ENCODE measurements around the gene DENND2D.
A peak's percentile ranks its signal among the peaks of the same experiment; 100 is the strongest.

DENND2D gene

DNA sequence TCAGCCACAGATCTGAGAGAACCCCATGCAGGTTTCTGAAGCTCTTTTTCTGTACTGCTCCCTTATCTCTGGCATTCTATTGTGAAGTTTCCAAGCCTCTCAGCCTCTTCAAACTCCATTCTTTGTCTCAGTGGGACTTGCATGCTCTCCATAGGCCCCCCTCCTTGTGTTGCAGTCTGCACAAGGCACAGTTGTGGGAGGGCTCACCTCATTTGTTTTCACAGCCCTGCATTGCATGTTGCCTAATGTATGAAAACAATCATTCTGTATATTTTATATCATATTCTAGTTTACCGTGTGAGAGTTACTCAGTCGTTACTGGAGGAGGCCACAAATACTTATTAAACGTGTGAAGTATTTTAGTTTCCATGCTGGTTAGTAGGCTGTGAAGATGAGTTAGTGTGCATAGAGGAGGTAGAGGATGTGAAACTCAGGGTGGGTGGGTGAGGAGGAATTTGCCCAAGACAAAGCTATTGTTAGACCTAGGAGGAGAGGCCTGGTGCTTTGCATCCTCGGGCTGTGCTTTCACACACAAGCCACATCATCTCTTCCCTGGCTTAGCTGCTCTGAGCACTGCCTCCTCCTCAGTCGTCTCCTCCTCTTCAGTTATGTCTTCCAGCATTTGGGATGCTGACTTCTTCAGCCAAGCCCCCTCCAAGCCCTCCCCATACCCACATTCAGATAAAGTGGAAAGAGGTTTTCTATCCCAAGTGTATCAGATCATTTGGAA is 19.3 kb upstream of the DENND2D start:
- peak overlapping the region; percentile 87 for H3K4me2 ChIP-seq (ENCODE audit: low read length)
- H3K9me3 ChIP-seq (ENCODE audit: control insufficient read depth, insufficient read depth, low read length), result no peaks in the 10 kb centered on the region
- peaks cover 69% of the 10 kb centered on the region for H3F3A ChIP-seq (ENCODE audit: control insufficient read depth, insufficient read depth)
- H3K79me2 ChIP-seq (ENCODE audit: control insufficient read depth, low read length), result no peaks in the 10 kb centered on the region
- no peaks in the 10 kb centered on the region for H4K20me1 ChIP-seq (ENCODE audit: control insufficient read depth, insufficient read depth, low read depth, low read length)
- H3K27me3 ChIP-seq (ENCODE audit: control insufficient read depth, low read length), result no peaks in the 10 kb centered on the region
- peak overlapping the region; percentile 66 for H3K4me3 ChIP-seq (ENCODE audit: low read length)
- H3K9me2 ChIP-seq (replicated peaks; ENCODE audit: control insufficient read depth, low read length), result no peaks in the 10 kb centered on the region
- H3K36me3 ChIP-seq (ENCODE audit: control insufficient read depth, low read length), result peaks cover 20% of the 10 kb centered on the region
- H3K27ac ChIP-seq (ENCODE audit: low read depth, low read length), result peak overlapping the region; percentile 98
- TF ChIP-seq, protein P1, sequence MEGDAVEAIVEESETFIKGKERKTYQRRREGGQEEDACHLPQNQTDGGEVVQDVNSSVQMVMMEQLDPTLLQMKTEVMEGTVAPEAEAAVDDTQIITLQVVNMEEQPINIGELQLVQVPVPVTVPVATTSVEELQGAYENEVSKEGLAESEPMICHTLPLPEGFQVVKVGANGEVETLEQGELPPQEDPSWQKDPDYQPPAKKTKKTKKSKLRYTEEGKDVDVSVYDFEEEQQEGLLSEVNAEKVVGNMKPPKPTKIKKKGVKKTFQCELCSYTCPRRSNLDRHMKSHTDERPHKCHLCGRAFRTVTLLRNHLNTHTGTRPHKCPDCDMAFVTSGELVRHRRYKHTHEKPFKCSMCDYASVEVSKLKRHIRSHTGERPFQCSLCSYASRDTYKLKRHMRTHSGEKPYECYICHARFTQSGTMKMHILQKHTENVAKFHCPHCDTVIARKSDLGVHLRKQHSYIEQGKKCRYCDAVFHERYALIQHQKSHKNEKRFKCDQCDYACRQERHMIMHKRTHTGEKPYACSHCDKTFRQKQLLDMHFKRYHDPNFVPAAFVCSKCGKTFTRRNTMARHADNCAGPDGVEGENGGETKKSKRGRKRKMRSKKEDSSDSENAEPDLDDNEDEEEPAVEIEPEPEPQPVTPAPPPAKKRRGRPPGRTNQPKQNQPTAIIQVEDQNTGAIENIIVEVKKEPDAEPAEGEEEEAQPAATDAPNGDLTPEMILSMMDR (IDR thresholded peaks at IDR 0.05; ENCODE audit: low read depth, low read length, poor library complexity, severe bottlenecking), result no peak
- TF ChIP-seq EZH2phosphoT487 (IDR thresholded peaks at IDR 0.05; ENCODE audit: borderline replicate concordance, low read length), result no peak
- peaks cover 89% of the 10 kb centered on the region for H3K4me1 ChIP-seq (ENCODE audit: control insufficient read depth, low read length)

DNA sequence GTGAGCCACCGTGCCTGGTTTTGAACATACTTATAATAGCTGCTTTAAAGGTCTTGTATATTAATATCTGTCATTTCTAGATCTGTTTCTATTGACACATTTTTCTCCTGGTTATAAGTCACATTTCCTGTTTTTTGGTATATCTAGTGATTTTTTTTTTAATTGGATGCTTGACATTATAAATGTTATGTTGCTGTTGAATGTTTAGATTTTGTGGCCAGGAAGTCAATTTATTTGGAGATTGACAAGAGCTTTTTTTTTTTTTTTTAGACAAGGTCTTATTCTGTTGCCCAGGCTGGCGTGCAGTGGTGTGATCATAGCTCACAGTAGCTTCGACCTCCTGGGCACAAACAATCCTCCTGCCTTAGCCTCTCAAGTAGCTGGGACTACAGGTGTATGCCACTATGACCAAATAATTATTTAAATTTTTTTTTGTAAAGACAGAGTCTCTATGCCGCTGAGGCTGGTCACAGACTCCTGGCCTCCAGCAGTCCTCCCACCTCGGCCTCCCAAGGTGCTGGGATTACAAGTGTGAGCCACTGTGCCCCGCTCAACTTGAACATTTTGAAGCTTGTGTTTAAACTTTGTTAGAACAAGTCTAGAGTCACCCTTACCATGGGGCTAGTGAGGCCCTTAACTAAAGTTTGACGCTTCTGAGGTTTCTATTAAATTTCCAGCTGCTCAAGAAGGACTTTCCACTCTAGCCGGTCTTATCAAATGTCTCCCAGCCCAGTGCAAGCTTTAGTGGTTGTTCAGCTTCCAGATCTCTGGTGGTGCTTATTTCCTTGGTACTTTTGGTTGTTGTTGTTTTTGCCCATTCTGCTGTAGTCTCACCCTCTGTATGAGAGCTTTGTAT is 18.5 kb upstream of the DENND2D start:
- Histone ChIP-seq H3K27me3 (ENCODE audit: control insufficient read depth, low read length) (no peaks in the 10 kb centered on the region), H4K20me1 (ENCODE audit: control insufficient read depth, insufficient read depth, low read depth, low read length) (no peaks in the 10 kb centered on the region), H3K36me3 (ENCODE audit: control insufficient read depth, low read length) (peaks cover 20% of the 10 kb centered on the region), H3K4me3 (ENCODE audit: low read length) (peak overlapping the region; percentile 66), H3K9me2 (replicated peaks; ENCODE audit: control insufficient read depth, low read length) (no peaks in the 10 kb centered on the region), H3K79me2 (ENCODE audit: control insufficient read depth, low read length) (no peaks in the 10 kb centered on the region), H3K4me2 (ENCODE audit: low read length) (peak overlapping the region; percentile 87), H3F3A (ENCODE audit: control insufficient read depth, insufficient read depth) (peaks cover 77% of the 10 kb centered on the region), H3K4me1 (ENCODE audit: control insufficient read depth, low read length) (peaks cover 97% of the 10 kb centered on the region), H3K9me3 (ENCODE audit: control insufficient read depth, insufficient read depth, low read length) (no peaks in the 10 kb centered on the region), H3K27ac (ENCODE audit: low read depth, low read length) (peak overlapping the region; percentile 98)
- TF ChIP-seq, protein P1 (IDR thresholded peaks at IDR 0.05; ENCODE audit: low read depth, low read length, poor library complexity, severe bottlenecking), result no peak
- TF ChIP-seq EZH2phosphoT487 (IDR thresholded peaks at IDR 0.05; ENCODE audit: borderline replicate concordance, low read length), result no peak

DNA sequence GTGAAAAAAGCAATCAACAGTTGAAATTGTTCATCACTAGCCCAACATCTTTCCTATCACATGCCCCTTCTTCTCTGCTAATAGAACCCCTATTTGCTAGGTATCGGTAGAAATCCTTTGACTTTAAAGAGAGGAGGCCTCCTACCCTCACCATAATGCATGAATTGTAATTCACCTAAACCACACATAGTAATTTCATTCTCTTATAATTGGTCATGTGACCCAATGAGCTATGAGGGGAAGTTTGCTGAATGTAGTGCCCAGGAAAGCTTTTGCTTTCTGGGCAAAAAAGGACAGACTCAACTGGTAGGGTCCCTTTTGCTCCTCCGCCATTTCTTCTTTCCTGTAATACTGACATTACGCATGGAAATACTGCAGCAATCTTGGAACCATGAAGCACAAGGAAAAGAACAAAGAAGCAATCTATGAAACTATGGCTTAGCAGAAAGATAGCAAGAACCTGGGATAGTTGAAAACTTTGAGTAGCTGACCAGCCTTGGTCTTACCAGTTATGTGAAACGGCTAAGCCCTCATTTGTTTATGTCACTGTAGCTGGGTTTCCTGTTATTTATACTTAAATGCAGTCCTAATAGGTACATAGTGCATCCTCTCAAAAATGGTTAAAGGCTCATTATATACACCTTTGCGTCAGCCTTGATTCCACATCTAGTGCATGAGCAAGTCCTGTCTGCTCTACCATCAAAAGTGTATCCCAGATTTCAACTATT is 16.9 kb upstream of the DENND2D start:
- H3K27ac ChIP-seq (ENCODE audit: low read depth, low read length), result peak overlapping the region; percentile 98
- peaks cover 91% of the 10 kb centered on the region for H3F3A ChIP-seq (ENCODE audit: control insufficient read depth, insufficient read depth)
- H3K9me2 ChIP-seq (replicated peaks; ENCODE audit: control insufficient read depth, low read length), result no peaks in the 10 kb centered on the region

More for the DNA sequence above, 16.9 kb upstream of the DENND2D start:
- Histone ChIP-seq H3K9me3 (ENCODE audit: control insufficient read depth, insufficient read depth, low read length) (no peaks in the 10 kb centered on the region), H3K27me3 (ENCODE audit: control insufficient read depth, low read length) (no peaks in the 10 kb centered on the region), H3K4me2 (ENCODE audit: low read length) (peak overlapping the region; percentile 87), H4K20me1 (ENCODE audit: control insufficient read depth, insufficient read depth, low read depth, low read length) (no peaks in the 10 kb centered on the region), H3K4me1 (ENCODE audit: control insufficient read depth, low read length) (peaks cover 100% of the 10 kb centered on the region), H3K36me3 (ENCODE audit: control insufficient read depth, low read length) (peaks cover 20% of the 10 kb centered on the region), H3K4me3 (ENCODE audit: low read length) (peak overlapping the region; percentile 57), H3K79me2 (ENCODE audit: control insufficient read depth, low read length) (no peaks in the 10 kb centered on the region)
- TF ChIP-seq, protein P1 (IDR thresholded peaks at IDR 0.05; ENCODE audit: low read depth, low read length, poor library complexity, severe bottlenecking), result no peak
- TF ChIP-seq EZH2phosphoT487 (IDR thresholded peaks at IDR 0.05; ENCODE audit: borderline replicate concordance, low read length), result no peak
